ENCODE data around the gene ASB3.

Gene ASB3

DNA sequence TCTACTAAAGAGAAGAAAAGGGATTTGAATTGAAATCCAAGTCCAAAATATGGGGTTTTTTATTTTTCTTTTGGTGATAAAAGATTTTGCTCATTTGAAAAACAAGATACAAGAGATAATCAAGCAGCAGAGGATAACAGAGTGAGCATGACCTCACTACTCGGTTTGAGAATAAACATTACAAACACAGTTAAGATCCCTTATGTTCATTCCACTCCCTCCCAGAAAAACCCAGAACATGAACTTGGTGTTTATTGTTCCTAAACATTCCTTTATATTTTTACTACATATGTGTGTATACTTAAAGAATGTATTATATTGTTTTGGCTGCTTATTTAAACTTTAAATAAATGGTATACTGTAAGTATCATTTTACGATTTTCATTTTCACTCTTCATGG, 165.8 kb downstream of the ASB3 start:
- Histone ChIP-seq H2AFZ (ENCODE audit: low read depth) (no peak overlapping the region), H3K4me3 (IDR thresholded peaks at IDR 0.05; ENCODE audit: insufficient read depth, low read depth, low read length) (no peak overlapping the region), H3K4me2 (no peak overlapping the region), H3K27ac (no peak overlapping the region), H3K9ac (no peak overlapping the region), H3K79me2 (ENCODE audit: insufficient read depth, low read depth) (no peaks in the 10 kb centered on the region), H3K27me3 (ENCODE audit: insufficient read depth, low read depth) (no peaks in the 10 kb centered on the region), H3K4me1 (ENCODE audit: low read depth, poor library complexity, severe bottlenecking) (no peaks in the 10 kb centered on the region), H4K20me1 (ENCODE audit: insufficient read depth) (no peaks in the 10 kb centered on the region), H3K36me3 (ENCODE audit: insufficient read depth) (no peaks in the 10 kb centered on the region)
- TF ChIP-seq, protein P1, sequence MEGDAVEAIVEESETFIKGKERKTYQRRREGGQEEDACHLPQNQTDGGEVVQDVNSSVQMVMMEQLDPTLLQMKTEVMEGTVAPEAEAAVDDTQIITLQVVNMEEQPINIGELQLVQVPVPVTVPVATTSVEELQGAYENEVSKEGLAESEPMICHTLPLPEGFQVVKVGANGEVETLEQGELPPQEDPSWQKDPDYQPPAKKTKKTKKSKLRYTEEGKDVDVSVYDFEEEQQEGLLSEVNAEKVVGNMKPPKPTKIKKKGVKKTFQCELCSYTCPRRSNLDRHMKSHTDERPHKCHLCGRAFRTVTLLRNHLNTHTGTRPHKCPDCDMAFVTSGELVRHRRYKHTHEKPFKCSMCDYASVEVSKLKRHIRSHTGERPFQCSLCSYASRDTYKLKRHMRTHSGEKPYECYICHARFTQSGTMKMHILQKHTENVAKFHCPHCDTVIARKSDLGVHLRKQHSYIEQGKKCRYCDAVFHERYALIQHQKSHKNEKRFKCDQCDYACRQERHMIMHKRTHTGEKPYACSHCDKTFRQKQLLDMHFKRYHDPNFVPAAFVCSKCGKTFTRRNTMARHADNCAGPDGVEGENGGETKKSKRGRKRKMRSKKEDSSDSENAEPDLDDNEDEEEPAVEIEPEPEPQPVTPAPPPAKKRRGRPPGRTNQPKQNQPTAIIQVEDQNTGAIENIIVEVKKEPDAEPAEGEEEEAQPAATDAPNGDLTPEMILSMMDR (conservative IDR thresholded peaks at IDR 0.05; ENCODE audit: low read depth, low read length), result no peak
